Adrenal gland (tissue), 5 donors: ENCODE data around the gene ATXN1.

ENCODE experiments used
- CTCF ChIP-seq, 6 experiments: fragments of 450-650 bp in 4 of 6; fragments of 200-600 bp in 2 of 6; sonication (generic) in 1 of 6; IDR thresholded peaks; 1 replicate in 5 of 6; 2 replicates in 1 of 6; pipeline versions ENCODE4 v1.5.1 to v1.8.0; 2016 to 2021; ENCODE audit warnings: antibody characterized with exemption in 6 of 6, mild to moderate bottlenecking in 2 of 6, moderate library complexity in 1 of 6
- POLR2A ChIP-seq, 2 donors: fragments of 450-650 bp; IDR thresholded peaks; one replicate each; pipeline ENCODE4 v1.6.1; 2017; ENCODE audit warnings: antibody characterized with exemption in 2 of 2, mild to moderate bottlenecking in 2 of 2, moderate library complexity in 1 of 2
- donor health status: DM: no; HTN: no; CAD: no.

- TF ChIP-seq CTCF (IDR thresholded peaks at IDR 0.05) = no peak
- no peak for TF ChIP-seq POLR2A (IDR thresholded peaks at IDR 0.05)
These were observed 482.0 kb downstream of the ATXN1 start for GRCh38 chr6:16279243-16279642.
